ENCODE results near the gene RABGAP1L. TPM values are rescaled to one million over a fixed set of nuclear protein-coding genes. Genes with fewer than 3 reads are reported as not detected.
"Not testable (repeated sequence)": the region's sequence is repeated elsewhere in the genome, so short reads cannot be mapped to it uniquely, and the experiment has no call there.

Gene RABGAP1L
- polyA plus RNA-seq, 3 donors: 23.9 to 38.1 (median 27.8) TPM

- DNase-seq: peak; percentile 38
Observed at GRCh38 chr1:175033953-175034352, 874.6 kb downstream of the RABGAP1L start.

- DNase-seq: no peak
Observed at GRCh38 chr1:175034775-175035174, 875.5 kb downstream of the RABGAP1L start.

GRCh38 chr1:175035865-175036264, 876.5 kb downstream of the RABGAP1L start:
- DNase-seq: no peak

- no peak for DNase-seq
Observed at GRCh38 chr1:175036476-175036875, 877.2 kb downstream of the RABGAP1L start.

- DNase-seq: no peak
Observed at GRCh38 chr1:175037416-175037815, 878.1 kb downstream of the RABGAP1L start.

- no peak for DNase-seq
Observed at GRCh38 chr1:175040324-175040879, 881.1 kb downstream of the RABGAP1L start.

GRCh38 chr1:175042650-175043049, 883.3 kb downstream of the RABGAP1L start:
- no peak for DNase-seq

- no peak for DNase-seq
Observed at GRCh38 chr1:175043824-175044223, 884.5 kb downstream of the RABGAP1L start.

GRCh38 chr1:175044591-175044990, 885.3 kb downstream of the RABGAP1L start:
- not testable (repeated sequence) for DNase-seq

Other genes with a start within 250 kb of the RABGAP1L start
- under 1 TPM in 2 of 3 donors, not detected in 1; 0.75 to 0.84 TPM for gene SERPINC1, start 242.2 kb upstream of the RABGAP1L start, polyA plus RNA-seq (ENCODE audit: insufficient read length in 3 of 3)
- 10 to 100 TPM; 10.8 to 15.3 (median 13.5) TPM for gene RC3H1, start 137.2 kb upstream of the RABGAP1L start, polyA plus RNA-seq (ENCODE audit: insufficient read length in 3 of 3)

Measured in renal pelvis (tissue), 4 donors.